T-cell (primary cell): ENCODE results near the gene GRID1. TPM values are rescaled to one million over a fixed set of nuclear protein-coding genes. Genes with fewer than 3 reads are reported as not detected.

Experiments
- ATAC-seq, 4 experiments: fragments of 200-7000 bp in 3 of 4; fragments of 150-1000 bp in 1 of 4; cut with Tn5 transposase; replicated peaks in 1 of 4; 1 replicate in 3 of 4; 2 replicates in 1 of 4; pipeline ENCODE4 v1.10.0; 2021; ENCODE audit warnings: moderate library complexity in 3 of 4, mild to moderate bottlenecking in 2 of 4, moderate number of reproducible peaks in 1 of 4
- CTCF ChIA-PET, 2 donors: fragments of 300-600 bp; sonication (Branson Sonifier 250); formaldehyde crosslinking; loops; one replicate each; lab custom pipeline; 2022; ENCODE audit warnings: antibody characterized with exemption in 2 of 2; lab: Charles Lee
- POLR2A ChIA-PET, 2 donors: fragments of 300-600 bp; sonication (Branson Sonifier 250); formaldehyde crosslinking; loops; one replicate each; lab custom pipeline; 2022; ENCODE audit warnings: antibody characterized with exemption in 2 of 2; lab: Charles Lee
- DNase-seq, 35 experiments: peaks; one replicate each; pipeline versions ENCODE4 v3.0.0 to v3.0.0-alpha.2; 2013 to 2023
- H3K27ac ChIP-seq: one replicate; pipeline ENCODE4 v1.5.1; 2013; ENCODE audit warnings: low read length
- H3K27me3 ChIP-seq, 2 experiments: replicated peaks in 1 of 2; 1 replicate in 1 of 2; 2 replicates in 1 of 2; pipeline versions ENCODE4 v1.6.1 to v1.7.0; 2013; ENCODE audit warnings: low read length in 1 of 2, mixed read lengths in 1 of 2; ENCODE audit not compliant: control insufficient read depth in 2 of 2, insufficient read depth in 2 of 2; ENCODE audit errors: extremely low read depth in 1 of 2
- H3K36me3 ChIP-seq, 2 donors: 1 replicate in 1 of 2; 2 replicates in 1 of 2; pipeline versions ENCODE4 v1.6.1 to v1.7.0; 2013; ENCODE audit warnings: low read length in 1 of 2; ENCODE audit not compliant: control insufficient read depth in 2 of 2, insufficient read depth in 1 of 2; ENCODE audit errors: extremely low read depth in 1 of 2
- H3K4me1 ChIP-seq, 2 experiments: 1 replicate in 1 of 2; 2 replicates in 1 of 2; pipeline versions ENCODE4 v1.6.1 to v1.7.0; 2013; ENCODE audit warnings: low read length in 2 of 2, mixed read lengths in 1 of 2; ENCODE audit not compliant: insufficient read depth in 2 of 2, control insufficient read depth in 1 of 2; ENCODE audit errors: extremely low read depth in 1 of 2
- H3K4me3 ChIP-seq, 2 donors: 1 replicate in 1 of 2; 2 replicates in 1 of 2; pipeline versions ENCODE4 v1.5.1 to v1.7.0; 2013; ENCODE audit warnings: mild to moderate bottlenecking in 2 of 2, low read length in 1 of 2, moderate library complexity in 1 of 2; ENCODE audit not compliant: control insufficient read depth in 1 of 2; ENCODE audit errors: extremely low read depth in 1 of 2
- H3K9me3 ChIP-seq: 2 replicates; pipeline ENCODE4 v1.7.0; 2013
- H3K27ac Mint-ChIP-seq, 2 donors: one replicate each; pipeline ENCODE4 v1.8.0; 2020 to 2021; ENCODE audit warnings: mild to moderate bottlenecking in 2 of 2, mixed read lengths in 2 of 2
- H3K27me3 Mint-ChIP-seq, 2 donors: one replicate each; pipeline ENCODE4 v1.8.0; 2021 to 2022; ENCODE audit warnings: mixed read lengths in 2 of 2
- H3K36me3 Mint-ChIP-seq: one replicate; pipeline ENCODE4 v1.8.0; 2021; ENCODE audit warnings: mixed read lengths
- H3K4me1 Mint-ChIP-seq, 3 donors: one replicate each; pipeline ENCODE4 v1.8.0; 2020 to 2022; ENCODE audit warnings: mixed read lengths in 3 of 3, mild to moderate bottlenecking in 1 of 3
- H3K4me3 Mint-ChIP-seq, 3 donors: one replicate each; pipeline ENCODE4 v1.8.0; 2020 to 2022; ENCODE audit warnings: mild to moderate bottlenecking in 3 of 3, mixed read lengths in 3 of 3, moderate library complexity in 3 of 3
- H3K9me3 Mint-ChIP-seq, 3 donors: one replicate each; pipeline ENCODE4 v1.8.0; 2020 to 2022; ENCODE audit warnings: mixed read lengths in 3 of 3
- WGBS: methylation state at CpG from one replicate; pipeline ENCODE4 v1.1.5; 2013; ENCODE audit warnings: missing lambda C conversion rate; ENCODE audit not compliant: insufficient coverage; 5-methylcytosine and 5-hydroxymethylcytosine counted together
- total RNA-seq, 35 experiments: library from RNA in 6 of 35; stranded (reverse) in 6 of 35; fragments of 120-200 nt in 1 of 35; gene quantifications; one replicate each; pipeline versions ENCODE4 v1.2.1 to v1.2.4 and lab custom pipeline; 2013 to 2026

Gene GRID1
- total RNA-seq, 5 donors from 2014 or later (not counting 1 experiment from before 2014, with no cell fraction given), result 0.68 TPM; not detected in 4

DNA sequence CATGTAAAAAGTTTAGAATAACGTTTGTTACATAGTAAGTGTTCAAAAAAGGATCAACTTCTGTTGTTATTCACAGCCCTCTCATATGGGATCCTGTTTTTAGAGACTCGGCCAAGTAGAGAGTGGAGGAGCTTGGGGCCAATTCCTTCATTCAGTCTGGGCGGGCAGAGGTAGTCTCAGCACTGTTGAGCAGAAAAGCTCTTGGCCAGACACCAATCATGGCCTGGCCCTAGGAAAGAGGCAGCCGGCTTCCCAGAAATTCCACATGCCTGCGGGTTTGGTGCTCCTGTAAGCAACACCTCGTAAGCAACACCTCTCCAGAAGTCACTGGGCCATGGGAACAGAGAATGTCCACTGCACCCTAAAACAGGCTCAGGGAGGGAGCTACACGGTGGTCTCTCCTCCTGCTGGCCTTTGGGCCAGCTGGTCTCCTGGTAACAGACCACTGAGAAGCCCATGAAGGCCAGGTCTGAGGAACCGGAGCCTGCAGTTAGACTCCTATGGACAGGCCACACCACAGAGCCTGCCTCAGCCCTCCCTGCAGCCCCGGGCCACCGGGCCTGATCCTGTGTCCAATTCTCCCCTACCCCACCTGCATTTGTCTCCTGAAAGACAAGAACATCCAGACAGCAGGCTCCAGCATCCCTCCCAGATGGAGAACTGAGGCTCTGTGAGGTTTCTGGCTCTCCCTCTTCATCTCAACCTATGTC, 149.1 kb downstream of the GRID1 start:
- H3K36me3 Mint-ChIP-seq, result no peaks in the 10 kb centered on the region
- no peaks in the 10 kb centered on the region for H3K4me1 Mint-ChIP-seq
- H3K27ac Mint-ChIP-seq, result no peak overlapping the region
- H3K4me3 ChIP-seq, result no peak overlapping the region
- 84% methylated on average over 7 of the region's 10 CpGs for WGBS
- ChIA-PET CTCF (no interaction called here), POLR2A (no interaction called here)
- H3K27ac ChIP-seq, result no peak overlapping the region
- no peak overlapping the region for H3K4me3 Mint-ChIP-seq
- no peaks in the 10 kb centered on the region for H3K9me3 Mint-ChIP-seq
- H3K27me3 ChIP-seq, result peaks cover 0 to 9% of the 10 kb centered on the region in 2 experiments
- H3K27me3 Mint-ChIP-seq, result peaks cover 6 to 12% of the 10 kb centered on the region in 2 donors
- no peak for DNase-seq
- no peaks in the 10 kb centered on the region for H3K36me3 ChIP-seq
- H3K4me1 ChIP-seq, result no peaks in the 10 kb centered on the region
- ATAC-seq, result no peak
- no peaks in the 10 kb centered on the region for H3K9me3 ChIP-seq

DNA sequence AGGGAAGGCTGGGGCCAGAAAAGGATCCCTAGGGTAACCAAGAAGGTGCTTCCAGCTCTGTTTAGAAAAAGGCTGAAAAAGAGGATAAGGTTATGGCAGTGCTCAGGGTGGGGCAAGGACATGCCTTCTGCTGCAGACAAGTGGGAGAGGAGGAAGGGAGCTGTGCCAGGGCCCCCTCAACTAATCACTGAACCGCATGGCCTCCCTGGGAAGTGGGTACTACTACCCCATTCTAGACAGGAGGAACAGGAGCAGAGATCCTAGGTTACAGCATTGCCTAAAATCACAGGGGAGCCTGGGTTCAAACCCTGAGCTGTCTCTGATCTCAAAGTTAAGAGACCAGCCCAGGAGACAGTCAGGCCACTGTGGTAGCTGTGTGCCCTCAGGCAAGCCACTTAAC, 149.7 kb downstream of the GRID1 start:
- ATAC-seq, result no peak
- no peaks in the 10 kb centered on the region for H3K4me1 ChIP-seq
- WGBS, result no CpG with 5 or more reads among the region's 1 CpG

DNA sequence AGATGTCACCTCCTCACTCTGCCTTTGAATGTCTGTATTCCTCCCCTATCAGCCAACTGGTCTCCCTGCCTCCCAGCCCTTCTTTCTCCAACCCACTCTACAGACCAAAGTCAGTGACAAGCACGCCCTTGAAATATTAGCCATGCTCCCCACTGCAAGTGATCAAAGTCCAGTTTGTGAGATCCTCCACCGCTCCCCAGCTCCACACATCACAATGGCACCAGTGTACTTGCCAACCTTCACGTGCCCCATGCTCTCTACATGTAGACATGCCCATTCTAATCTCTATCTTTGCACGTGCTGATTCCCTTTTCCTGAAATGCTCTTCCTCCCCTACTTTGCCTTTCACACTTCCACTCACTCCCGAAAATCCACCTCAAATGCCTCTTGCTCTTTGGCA, 150.9 kb downstream of the GRID1 start:
- Histone ChIP-seq H3K9me3 (no peaks in the 10 kb centered on the region), H3K36me3 (no peaks in the 10 kb centered on the region), H3K27me3 (peaks cover 0 to 5% of the 10 kb centered on the region in 2 experiments), H3K27ac (no peak overlapping the region), H3K4me1 (no peaks in the 10 kb centered on the region), H3K4me3 (no peak overlapping the region)
- no peak overlapping the region for H3K4me3 Mint-ChIP-seq
- no peak overlapping the region for H3K27ac Mint-ChIP-seq
- H3K36me3 Mint-ChIP-seq, result no peaks in the 10 kb centered on the region
- DNase-seq, result no peak
- POLR2A ChIA-PET, result no interaction called here
- H3K27me3 Mint-ChIP-seq, result peaks cover 5 to 12% of the 10 kb centered on the region in 2 donors
- H3K9me3 Mint-ChIP-seq, result no peaks in the 10 kb centered on the region
- WGBS, result 71% methylated on average over 5 of the region's 5 CpGs
- CTCF ChIA-PET, result no interaction called here
- no peak for ATAC-seq
- no peaks in the 10 kb centered on the region for H3K4me1 Mint-ChIP-seq

More for the DNA sequence above, 149.7 kb downstream of the GRID1 start:
- Histone ChIP-seq H3K27me3 (peaks cover 0 to 9% of the 10 kb centered on the region in 2 experiments), H3K9me3 (no peaks in the 10 kb centered on the region), H3K27ac (no peak overlapping the region), H3K4me3 (no peak overlapping the region), H3K36me3 (no peaks in the 10 kb centered on the region)
- ChIA-PET POLR2A (interaction anchor here in 1 of 2 donors (0.6 kb wide), 1 partner anchor 420 kb away, joined by 4 read pairs; no protein-coding TSS in a partner anchor), CTCF (no interaction called here)
- Mint-ChIP-seq H3K27me3 (peaks cover 6 to 12% of the 10 kb centered on the region in 2 donors), H3K27ac (no peak overlapping the region), H3K9me3 (no peaks in the 10 kb centered on the region), H3K4me3 (no peak overlapping the region), H3K36me3 (no peaks in the 10 kb centered on the region), H3K4me1 (no peaks in the 10 kb centered on the region)
- no peak for DNase-seq

DNA sequence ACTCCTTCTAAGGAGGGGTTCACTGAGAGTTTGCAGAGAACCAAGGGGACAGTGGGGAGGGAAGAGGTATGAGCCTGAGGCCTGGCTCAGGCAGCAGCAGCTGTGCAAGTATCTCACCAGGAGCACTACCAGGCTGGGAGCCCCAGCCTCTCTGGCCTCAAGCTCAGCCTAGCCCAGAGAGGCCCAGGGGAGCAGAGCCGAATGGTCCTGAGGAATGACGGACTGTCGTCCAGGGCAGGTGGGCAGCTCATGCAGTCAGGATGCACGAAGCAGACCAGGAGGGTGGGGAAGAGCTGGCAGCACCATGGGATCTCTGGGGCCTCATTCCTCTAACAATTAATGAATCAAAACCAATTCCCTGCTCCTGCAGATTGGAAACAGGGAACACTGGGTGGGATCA, 151.5 kb downstream of the GRID1 start:
- POLR2A ChIA-PET, result no interaction called here
- H3K27me3 Mint-ChIP-seq, result peaks cover 5 to 12% of the 10 kb centered on the region in 2 donors

DNA sequence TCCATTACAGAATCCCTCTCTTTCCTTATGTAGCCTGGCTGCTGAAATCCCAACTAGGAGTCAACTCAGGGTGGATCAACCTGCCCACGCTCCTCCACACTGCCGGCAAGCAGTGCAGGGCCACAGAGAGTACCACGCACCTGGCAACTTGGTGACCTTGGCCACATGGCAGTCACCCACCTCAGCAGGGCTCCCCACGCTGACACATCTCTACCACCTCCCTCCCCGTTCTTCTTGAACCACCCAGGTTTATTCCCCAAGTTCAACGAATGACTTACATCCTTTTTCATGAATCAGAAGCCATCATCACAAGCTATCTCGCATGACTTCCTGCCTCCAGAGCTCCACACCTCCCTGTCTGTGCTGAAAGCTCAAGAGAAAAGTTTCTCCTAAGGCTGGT, 153.4 kb downstream of the GRID1 start:
- WGBS, result 73% methylated on average over 7 of the region's 7 CpGs
- Histone ChIP-seq H3K9me3 (no peaks in the 10 kb centered on the region), H3K36me3 (no peaks in the 10 kb centered on the region), H3K27ac (no peak overlapping the region), H3K4me3 (no peak overlapping the region), H3K27me3 (peaks cover 0 to 10% of the 10 kb centered on the region in 2 experiments), H3K4me1 (no peaks in the 10 kb centered on the region)
- Mint-ChIP-seq H3K27ac (no peak overlapping the region), H3K4me1 (no peaks in the 10 kb centered on the region), H3K27me3 (peaks cover 3 to 17% of the 10 kb centered on the region in 2 donors), H3K9me3 (no peaks in the 10 kb centered on the region), H3K4me3 (no peak overlapping the region), H3K36me3 (no peaks in the 10 kb centered on the region)
- DNase-seq (no peak), ATAC-seq (no peak)
- ChIA-PET CTCF (no interaction called here), POLR2A (no interaction called here)

More for the DNA sequence above, 151.5 kb downstream of the GRID1 start:
- no peak overlapping the region for H3K4me3 Mint-ChIP-seq
- H3K27me3 ChIP-seq, result peaks cover 0 to 10% of the 10 kb centered on the region in 2 experiments
- H3K4me3 ChIP-seq, result no peak overlapping the region
- WGBS, result 93% methylated on average over 3 of the region's 4 CpGs
- H3K4me1 Mint-ChIP-seq, result no peaks in the 10 kb centered on the region
- no peaks in the 10 kb centered on the region for H3K36me3 ChIP-seq
- DNase-seq (no peak), ATAC-seq (no peak)
- H3K9me3 ChIP-seq, result no peaks in the 10 kb centered on the region
- H3K36me3 Mint-ChIP-seq, result no peaks in the 10 kb centered on the region
- no peak overlapping the region for H3K27ac Mint-ChIP-seq
- no peaks in the 10 kb centered on the region for H3K9me3 Mint-ChIP-seq
- no peaks in the 10 kb centered on the region for H3K4me1 ChIP-seq
- CTCF ChIA-PET, result no interaction called here
- no peak overlapping the region for H3K27ac ChIP-seq

DNA sequence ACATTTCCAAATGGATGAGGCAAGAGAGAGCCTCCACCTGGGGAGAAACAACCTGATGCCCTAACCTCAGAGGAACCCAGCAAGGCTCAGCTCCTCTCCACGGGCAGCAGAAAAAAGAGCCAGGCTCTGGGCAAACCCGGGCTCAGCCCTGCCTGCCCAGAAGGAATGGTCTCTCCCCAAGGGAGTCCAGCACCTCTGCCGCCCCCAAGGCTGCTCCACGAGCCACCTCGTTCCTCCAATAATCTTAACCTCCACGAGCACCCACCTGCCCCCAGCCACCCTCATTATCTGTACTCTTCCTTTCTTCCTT, 154.2 kb downstream of the GRID1 start:
- WGBS, result 65% methylated on average over 5 of the region's 6 CpGs
- Mint-ChIP-seq H3K27ac (no peak overlapping the region), H3K9me3 (no peaks in the 10 kb centered on the region), H3K27me3 (peaks cover 3 to 17% of the 10 kb centered on the region in 2 donors), H3K36me3 (no peaks in the 10 kb centered on the region), H3K4me1 (no peaks in the 10 kb centered on the region), H3K4me3 (no peak overlapping the region)
- no peak for ATAC-seq
- CTCF ChIA-PET, result no interaction called here
- Histone ChIP-seq H3K4me3 (no peak overlapping the region), H3K36me3 (no peaks in the 10 kb centered on the region), H3K27ac (no peak overlapping the region), H3K27me3 (peaks cover 0 to 10% of the 10 kb centered on the region in 2 experiments), H3K9me3 (no peaks in the 10 kb centered on the region), H3K4me1 (no peaks in the 10 kb centered on the region)
- POLR2A ChIA-PET, result no interaction called here
- no peak for DNase-seq
